NB4 (cell line): ENCODE results near the gene CES4A.

Experiments used
- POLR2A ChIP-seq: IDR thresholded peaks from 2 replicates; pipeline ENCODE4 v1.6.1; 2011; ENCODE audit warnings: mild to moderate bottlenecking; ENCODE audit not compliant: insufficient read length; ENCODE audit errors: extremely low read depth
- TF ChIP-seq, protein P1 (sequence below): IDR thresholded peaks from one replicate; pipeline ENCODE4 v1.5.1; 2012; ENCODE audit warnings: low read depth, low read length
- TF ChIP-seq, protein P2 (sequence below): IDR thresholded peaks from 2 replicates; pipeline ENCODE4 v1.6.1; 2011; ENCODE audit warnings: low read depth, low read length

DNA sequence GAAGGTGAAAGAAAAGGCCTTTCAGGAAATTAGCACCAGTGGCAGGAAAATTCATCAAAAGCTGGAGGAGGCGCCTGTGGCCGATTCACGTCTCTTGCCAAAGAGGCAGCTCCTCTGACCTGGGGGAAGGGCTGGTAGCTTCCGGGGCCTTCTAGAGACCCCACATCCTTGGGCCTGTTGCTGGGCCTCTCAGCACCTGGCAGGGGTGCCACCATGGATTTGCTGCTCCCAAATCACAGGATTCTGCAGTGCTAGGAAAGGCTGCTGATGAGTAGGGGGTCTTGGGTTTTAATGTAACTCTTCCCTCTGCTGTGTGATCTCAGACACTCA lies 29.0 kb downstream of the CES4A start:
- TF ChIP-seq, protein P1, sequence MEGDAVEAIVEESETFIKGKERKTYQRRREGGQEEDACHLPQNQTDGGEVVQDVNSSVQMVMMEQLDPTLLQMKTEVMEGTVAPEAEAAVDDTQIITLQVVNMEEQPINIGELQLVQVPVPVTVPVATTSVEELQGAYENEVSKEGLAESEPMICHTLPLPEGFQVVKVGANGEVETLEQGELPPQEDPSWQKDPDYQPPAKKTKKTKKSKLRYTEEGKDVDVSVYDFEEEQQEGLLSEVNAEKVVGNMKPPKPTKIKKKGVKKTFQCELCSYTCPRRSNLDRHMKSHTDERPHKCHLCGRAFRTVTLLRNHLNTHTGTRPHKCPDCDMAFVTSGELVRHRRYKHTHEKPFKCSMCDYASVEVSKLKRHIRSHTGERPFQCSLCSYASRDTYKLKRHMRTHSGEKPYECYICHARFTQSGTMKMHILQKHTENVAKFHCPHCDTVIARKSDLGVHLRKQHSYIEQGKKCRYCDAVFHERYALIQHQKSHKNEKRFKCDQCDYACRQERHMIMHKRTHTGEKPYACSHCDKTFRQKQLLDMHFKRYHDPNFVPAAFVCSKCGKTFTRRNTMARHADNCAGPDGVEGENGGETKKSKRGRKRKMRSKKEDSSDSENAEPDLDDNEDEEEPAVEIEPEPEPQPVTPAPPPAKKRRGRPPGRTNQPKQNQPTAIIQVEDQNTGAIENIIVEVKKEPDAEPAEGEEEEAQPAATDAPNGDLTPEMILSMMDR, result no peak
- TF ChIP-seq POLR2A, result no peak
- TF ChIP-seq, protein P2, sequence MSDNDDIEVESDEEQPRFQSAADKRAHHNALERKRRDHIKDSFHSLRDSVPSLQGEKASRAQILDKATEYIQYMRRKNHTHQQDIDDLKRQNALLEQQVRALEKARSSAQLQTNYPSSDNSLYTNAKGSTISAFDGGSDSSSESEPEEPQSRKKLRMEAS, result no peak
